ENCODE data around the gene CTSO. TPM values are rescaled to one million over a fixed set of nuclear protein-coding genes. Genes with fewer than 3 reads are reported as not detected.

CTSO gene
- total and polyA plus RNA-seq, 2 donors (not counting 3 experiments of a cell fraction or from before 2014, with no cell fraction given): 7.9 to 8.5 TPM

DNA sequence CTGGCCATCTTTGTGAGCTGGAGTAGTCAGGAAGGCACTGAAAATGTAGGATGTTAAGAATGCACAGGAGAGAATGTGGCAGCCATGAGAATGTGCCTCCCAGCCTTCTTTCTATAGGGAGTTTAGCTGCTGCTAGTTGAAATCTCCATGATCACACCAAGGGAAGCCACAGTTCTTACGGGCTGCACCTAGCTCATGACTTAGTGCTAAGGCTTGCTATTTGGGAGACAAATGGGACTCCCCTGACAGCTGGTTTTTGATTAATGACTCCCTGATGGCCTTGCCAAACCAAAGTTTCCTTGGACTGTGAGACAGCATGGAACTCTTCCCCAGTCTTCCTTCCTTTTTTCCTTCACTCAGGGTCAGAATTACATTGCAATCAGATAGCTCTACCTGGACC lies 9.2 kb downstream of the CTSO start:
- BruUV-seq (replicated peaks): no TSS peak
- Histone ChIP-seq H3K9ac (replicated peaks; ENCODE audit: extremely low read depth, insufficient read depth, low read length) (no peak overlapping the region), H3K9me3 (replicated peaks; ENCODE audit: control insufficient read depth, insufficient read depth, low read length) (no peaks in the 10 kb centered on the region), H3K27me3 (ENCODE audit: control insufficient read depth in 2 of 2, insufficient read depth in 2 of 2, low read length in 2 of 2) (no peaks in the 10 kb centered on the region), H4K20me1 (replicated peaks; ENCODE audit: control insufficient read depth, extremely low read depth, insufficient read depth, low read length) (no peaks in the 10 kb centered on the region), H2AFZ (ENCODE audit: low read depth, low read length) (no peak overlapping the region), H3K4me3 (replicated peaks in 1 of 3; ENCODE audit: insufficient read depth in 1 of 3, low read depth in 1 of 3, low read length in 3 of 3) (no peak overlapping the region), H3K4me1 (ENCODE audit: control insufficient read depth, extremely low read depth, insufficient read depth, low read length) (no peaks in the 10 kb centered on the region), H3K4me2 (ENCODE audit: insufficient read depth, low read length) (no peak overlapping the region), H3K9me1 (replicated peaks; ENCODE audit: control insufficient read depth, extremely low read depth, insufficient read depth, low read length) (no peaks in the 10 kb centered on the region), H3K27ac (ENCODE audit: insufficient read depth, low read depth, low read length) (no peak overlapping the region), H3K36me3 (ENCODE audit: control insufficient read depth in 2 of 2, extremely low read depth in 1 of 2, insufficient read depth in 2 of 2, low read length in 2 of 2) (peaks cover 0 to 2% of the 10 kb centered on the region in 2 experiments), H3K79me2 (ENCODE audit: control insufficient read depth, insufficient read depth, low read length) (no peaks in the 10 kb centered on the region)
- POLR2A ChIA-PET: no interaction called here
- FAIRE-seq: no peak
- intact Hi-C loops (cut with micrococcal nuclease) (no loop called here), dilution Hi-C loops (cut with MboI; ENCODE audit: extremely low pct_ligation_motif_present, low sequenced_read_pairs) (no loop called here)
- no peak for TF ChIP-seq EZH2 (IDR thresholded peaks at IDR 0.05; ENCODE audit: borderline replicate concordance, low read depth, low read length, severe bottlenecking)
- no peak for TF ChIP-seq MYC (IDR thresholded peaks at IDR 0.05; ENCODE audit: low read depth, low read length)
- TF ChIP-seq, protein P1, sequence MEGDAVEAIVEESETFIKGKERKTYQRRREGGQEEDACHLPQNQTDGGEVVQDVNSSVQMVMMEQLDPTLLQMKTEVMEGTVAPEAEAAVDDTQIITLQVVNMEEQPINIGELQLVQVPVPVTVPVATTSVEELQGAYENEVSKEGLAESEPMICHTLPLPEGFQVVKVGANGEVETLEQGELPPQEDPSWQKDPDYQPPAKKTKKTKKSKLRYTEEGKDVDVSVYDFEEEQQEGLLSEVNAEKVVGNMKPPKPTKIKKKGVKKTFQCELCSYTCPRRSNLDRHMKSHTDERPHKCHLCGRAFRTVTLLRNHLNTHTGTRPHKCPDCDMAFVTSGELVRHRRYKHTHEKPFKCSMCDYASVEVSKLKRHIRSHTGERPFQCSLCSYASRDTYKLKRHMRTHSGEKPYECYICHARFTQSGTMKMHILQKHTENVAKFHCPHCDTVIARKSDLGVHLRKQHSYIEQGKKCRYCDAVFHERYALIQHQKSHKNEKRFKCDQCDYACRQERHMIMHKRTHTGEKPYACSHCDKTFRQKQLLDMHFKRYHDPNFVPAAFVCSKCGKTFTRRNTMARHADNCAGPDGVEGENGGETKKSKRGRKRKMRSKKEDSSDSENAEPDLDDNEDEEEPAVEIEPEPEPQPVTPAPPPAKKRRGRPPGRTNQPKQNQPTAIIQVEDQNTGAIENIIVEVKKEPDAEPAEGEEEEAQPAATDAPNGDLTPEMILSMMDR (IDR thresholded peaks at IDR 0.05; ENCODE audit: extremely low read depth in 1 of 2, insufficient read depth in 1 of 2, low read depth in 1 of 2, low read length in 2 of 2): no peak
- no peak for TF ChIP-seq POLR2AphosphoS5 (IDR thresholded peaks at IDR 0.05; ENCODE audit: insufficient read depth, low read depth, low read length)
- no peak for TF ChIP-seq POLR2A (IDR thresholded peaks at IDR 0.05; ENCODE audit: low read depth, low read length)
- TF ChIP-seq, protein P2, sequence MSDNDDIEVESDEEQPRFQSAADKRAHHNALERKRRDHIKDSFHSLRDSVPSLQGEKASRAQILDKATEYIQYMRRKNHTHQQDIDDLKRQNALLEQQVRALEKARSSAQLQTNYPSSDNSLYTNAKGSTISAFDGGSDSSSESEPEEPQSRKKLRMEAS (IDR thresholded peaks at IDR 0.05; ENCODE audit: insufficient read depth, insufficient read length): no peak
- no peak for TF ChIP-seq FOS (IDR thresholded peaks at IDR 0.05; ENCODE audit: borderline replicate concordance, insufficient read depth, low read length)
- TF ChIP-seq JUN (IDR thresholded peaks at IDR 0.05; ENCODE audit: borderline replicate concordance, insufficient read depth, insufficient read length, low read depth): no peak
- no peak for TF ChIP-seq GATA2 (IDR thresholded peaks at IDR 0.05; ENCODE audit: insufficient read depth, insufficient read length, low read depth, low read length)
- CTCF ChIA-PET: interaction anchor here (0.6 to 2.5 kb wide), 3 partner anchors 8 to 540 kb away, joined by 3 to 26 read pairs (median 4); partner anchors contain the start of gene CTSO
- DNase-seq (ENCODE audit: low read depth, low spot score): no peak

Data from endothelial cell of umbilical vein (primary cell).